H1 (cell line): ENCODE measurements around the gene RNF152. TPM values are rescaled to one million over a fixed set of nuclear protein-coding genes. Genes with fewer than 3 reads are reported as not detected.

Source experiments
- FOSL1 ChIP-seq: IDR thresholded peaks from 2 replicates; pipeline ENCODE4 v1.6.1; 2011; ENCODE audit warnings: mild to moderate bottlenecking, low read depth, low read length, moderate library complexity; ENCODE audit not compliant: insufficient read depth
- POLR2A ChIP-seq, 2 experiments: IDR thresholded peaks; 1 replicate in 1 of 2; 2 replicates in 1 of 2; pipeline ENCODE4 v1.6.1; 2011; ENCODE audit warnings: low read depth in 2 of 2, low read length in 2 of 2, mild to moderate bottlenecking in 2 of 2; ENCODE audit errors: control extremely low read depth in 1 of 2
- TAF7 ChIP-seq: optimal IDR thresholded peaks from 2 replicates; pipeline ENCODE3; 2011; ENCODE audit warnings: low read depth, mild to moderate bottlenecking, inconsistent platforms, low read length, moderate library complexity, borderline replicate concordance
- polyA plus RNA-seq, 7 experiments: library from polyadenylated mRNA; depleted of rRNA in 3 of 7; stranded (reverse) in 5 of 7; unstranded in 2 of 7; fragments of >200 nt in 5 of 7; fragments of 200-250 nt in 2 of 7; gene quantifications; 1 replicate in 5 of 7; 2 replicates in 1 of 7; 4 replicates in 1 of 7; pipeline versions ENCODE4 v1.2.1 to v1.2.3, GENCODE V29; 2011 to 2013; ENCODE audit warnings: missing spikeins in 2 of 7, mixed read lengths in 2 of 7
- total RNA-seq: library from RNA; stranded (reverse); fragmentation: NEBNext Ultra II Directional; extraction: Animal tissue kit (Norgen Biotek cat#: 25700); gene quantifications from 2 replicates; pipeline ENCODE4 v1.2.1, GENCODE V29; 2021
- TF ChIP-seq, protein P1 (sequence below), 3 experiments: IDR thresholded peaks; 1 replicate in 2 of 3; 2 replicates in 1 of 3; pipeline versions ENCODE4 v1.5.1 to v1.6.1; 2011; ENCODE audit warnings: low read length in 3 of 3, mild to moderate bottlenecking in 3 of 3, inconsistent platforms in 2 of 3, low read depth in 1 of 3, moderate library complexity in 1 of 3; ENCODE audit not compliant: insufficient read depth in 1 of 3; ENCODE audit errors: control extremely low read depth in 1 of 3
- TF ChIP-seq, protein P2 (sequence below): fragments of 300-600 bp; sonication (generic); IDR thresholded peaks from 2 replicates; pipeline ENCODE4 v1.7.1; 2012; ENCODE audit warnings: low read length, moderate library complexity, mild to moderate bottlenecking, inconsistent platforms; ENCODE audit not compliant: insufficient replicate concordance

Gene RNF152
- total and polyA plus RNA-seq, 2 of the 8 experiments (the other 6 are each of a cell fraction or from before 2014, with no cell fraction given) = 1.1 to 2.7 TPM

DNA sequence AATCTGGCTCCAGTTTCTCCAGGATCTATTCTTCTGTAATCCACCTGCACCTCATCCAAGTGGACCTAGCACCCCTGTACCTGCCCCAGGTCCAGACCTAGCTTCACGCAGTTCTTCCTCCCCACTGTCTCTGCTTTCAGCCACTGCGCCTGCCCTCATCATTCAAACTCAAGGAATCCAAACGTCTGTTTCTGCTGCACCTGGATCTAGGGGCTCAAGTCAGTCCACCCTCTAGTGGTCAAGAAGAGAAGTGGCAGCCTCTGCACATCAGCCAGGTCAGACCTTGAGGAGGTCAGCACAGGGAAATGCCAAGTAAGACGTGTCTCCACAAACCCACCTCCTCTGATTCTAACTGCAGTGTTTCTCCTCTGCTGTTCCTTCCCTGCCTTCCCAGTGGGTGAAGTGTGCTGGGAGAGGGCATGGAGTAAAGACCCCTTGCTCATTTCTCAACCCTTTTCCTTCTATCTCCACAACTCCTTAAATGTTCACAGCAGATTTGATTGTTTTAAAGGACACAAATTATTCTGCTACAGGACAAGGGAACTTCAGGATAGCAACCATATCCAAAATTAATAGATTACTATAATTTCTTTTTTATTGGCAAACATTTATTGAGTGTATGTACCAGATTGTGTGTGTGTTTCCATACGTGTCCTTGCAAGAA lies 8.6 kb upstream of the RNF152 start (continued):
- TF ChIP-seq, protein P1, sequence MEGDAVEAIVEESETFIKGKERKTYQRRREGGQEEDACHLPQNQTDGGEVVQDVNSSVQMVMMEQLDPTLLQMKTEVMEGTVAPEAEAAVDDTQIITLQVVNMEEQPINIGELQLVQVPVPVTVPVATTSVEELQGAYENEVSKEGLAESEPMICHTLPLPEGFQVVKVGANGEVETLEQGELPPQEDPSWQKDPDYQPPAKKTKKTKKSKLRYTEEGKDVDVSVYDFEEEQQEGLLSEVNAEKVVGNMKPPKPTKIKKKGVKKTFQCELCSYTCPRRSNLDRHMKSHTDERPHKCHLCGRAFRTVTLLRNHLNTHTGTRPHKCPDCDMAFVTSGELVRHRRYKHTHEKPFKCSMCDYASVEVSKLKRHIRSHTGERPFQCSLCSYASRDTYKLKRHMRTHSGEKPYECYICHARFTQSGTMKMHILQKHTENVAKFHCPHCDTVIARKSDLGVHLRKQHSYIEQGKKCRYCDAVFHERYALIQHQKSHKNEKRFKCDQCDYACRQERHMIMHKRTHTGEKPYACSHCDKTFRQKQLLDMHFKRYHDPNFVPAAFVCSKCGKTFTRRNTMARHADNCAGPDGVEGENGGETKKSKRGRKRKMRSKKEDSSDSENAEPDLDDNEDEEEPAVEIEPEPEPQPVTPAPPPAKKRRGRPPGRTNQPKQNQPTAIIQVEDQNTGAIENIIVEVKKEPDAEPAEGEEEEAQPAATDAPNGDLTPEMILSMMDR (IDR thresholded peaks at IDR 0.05; ENCODE audit: control extremely low read depth in 1 of 3, insufficient read depth in 1 of 3, low read depth in 1 of 3, low read length in 3 of 3) = peak; percentile 88 to 100 (median 90)
- TF ChIP-seq, protein P2, sequence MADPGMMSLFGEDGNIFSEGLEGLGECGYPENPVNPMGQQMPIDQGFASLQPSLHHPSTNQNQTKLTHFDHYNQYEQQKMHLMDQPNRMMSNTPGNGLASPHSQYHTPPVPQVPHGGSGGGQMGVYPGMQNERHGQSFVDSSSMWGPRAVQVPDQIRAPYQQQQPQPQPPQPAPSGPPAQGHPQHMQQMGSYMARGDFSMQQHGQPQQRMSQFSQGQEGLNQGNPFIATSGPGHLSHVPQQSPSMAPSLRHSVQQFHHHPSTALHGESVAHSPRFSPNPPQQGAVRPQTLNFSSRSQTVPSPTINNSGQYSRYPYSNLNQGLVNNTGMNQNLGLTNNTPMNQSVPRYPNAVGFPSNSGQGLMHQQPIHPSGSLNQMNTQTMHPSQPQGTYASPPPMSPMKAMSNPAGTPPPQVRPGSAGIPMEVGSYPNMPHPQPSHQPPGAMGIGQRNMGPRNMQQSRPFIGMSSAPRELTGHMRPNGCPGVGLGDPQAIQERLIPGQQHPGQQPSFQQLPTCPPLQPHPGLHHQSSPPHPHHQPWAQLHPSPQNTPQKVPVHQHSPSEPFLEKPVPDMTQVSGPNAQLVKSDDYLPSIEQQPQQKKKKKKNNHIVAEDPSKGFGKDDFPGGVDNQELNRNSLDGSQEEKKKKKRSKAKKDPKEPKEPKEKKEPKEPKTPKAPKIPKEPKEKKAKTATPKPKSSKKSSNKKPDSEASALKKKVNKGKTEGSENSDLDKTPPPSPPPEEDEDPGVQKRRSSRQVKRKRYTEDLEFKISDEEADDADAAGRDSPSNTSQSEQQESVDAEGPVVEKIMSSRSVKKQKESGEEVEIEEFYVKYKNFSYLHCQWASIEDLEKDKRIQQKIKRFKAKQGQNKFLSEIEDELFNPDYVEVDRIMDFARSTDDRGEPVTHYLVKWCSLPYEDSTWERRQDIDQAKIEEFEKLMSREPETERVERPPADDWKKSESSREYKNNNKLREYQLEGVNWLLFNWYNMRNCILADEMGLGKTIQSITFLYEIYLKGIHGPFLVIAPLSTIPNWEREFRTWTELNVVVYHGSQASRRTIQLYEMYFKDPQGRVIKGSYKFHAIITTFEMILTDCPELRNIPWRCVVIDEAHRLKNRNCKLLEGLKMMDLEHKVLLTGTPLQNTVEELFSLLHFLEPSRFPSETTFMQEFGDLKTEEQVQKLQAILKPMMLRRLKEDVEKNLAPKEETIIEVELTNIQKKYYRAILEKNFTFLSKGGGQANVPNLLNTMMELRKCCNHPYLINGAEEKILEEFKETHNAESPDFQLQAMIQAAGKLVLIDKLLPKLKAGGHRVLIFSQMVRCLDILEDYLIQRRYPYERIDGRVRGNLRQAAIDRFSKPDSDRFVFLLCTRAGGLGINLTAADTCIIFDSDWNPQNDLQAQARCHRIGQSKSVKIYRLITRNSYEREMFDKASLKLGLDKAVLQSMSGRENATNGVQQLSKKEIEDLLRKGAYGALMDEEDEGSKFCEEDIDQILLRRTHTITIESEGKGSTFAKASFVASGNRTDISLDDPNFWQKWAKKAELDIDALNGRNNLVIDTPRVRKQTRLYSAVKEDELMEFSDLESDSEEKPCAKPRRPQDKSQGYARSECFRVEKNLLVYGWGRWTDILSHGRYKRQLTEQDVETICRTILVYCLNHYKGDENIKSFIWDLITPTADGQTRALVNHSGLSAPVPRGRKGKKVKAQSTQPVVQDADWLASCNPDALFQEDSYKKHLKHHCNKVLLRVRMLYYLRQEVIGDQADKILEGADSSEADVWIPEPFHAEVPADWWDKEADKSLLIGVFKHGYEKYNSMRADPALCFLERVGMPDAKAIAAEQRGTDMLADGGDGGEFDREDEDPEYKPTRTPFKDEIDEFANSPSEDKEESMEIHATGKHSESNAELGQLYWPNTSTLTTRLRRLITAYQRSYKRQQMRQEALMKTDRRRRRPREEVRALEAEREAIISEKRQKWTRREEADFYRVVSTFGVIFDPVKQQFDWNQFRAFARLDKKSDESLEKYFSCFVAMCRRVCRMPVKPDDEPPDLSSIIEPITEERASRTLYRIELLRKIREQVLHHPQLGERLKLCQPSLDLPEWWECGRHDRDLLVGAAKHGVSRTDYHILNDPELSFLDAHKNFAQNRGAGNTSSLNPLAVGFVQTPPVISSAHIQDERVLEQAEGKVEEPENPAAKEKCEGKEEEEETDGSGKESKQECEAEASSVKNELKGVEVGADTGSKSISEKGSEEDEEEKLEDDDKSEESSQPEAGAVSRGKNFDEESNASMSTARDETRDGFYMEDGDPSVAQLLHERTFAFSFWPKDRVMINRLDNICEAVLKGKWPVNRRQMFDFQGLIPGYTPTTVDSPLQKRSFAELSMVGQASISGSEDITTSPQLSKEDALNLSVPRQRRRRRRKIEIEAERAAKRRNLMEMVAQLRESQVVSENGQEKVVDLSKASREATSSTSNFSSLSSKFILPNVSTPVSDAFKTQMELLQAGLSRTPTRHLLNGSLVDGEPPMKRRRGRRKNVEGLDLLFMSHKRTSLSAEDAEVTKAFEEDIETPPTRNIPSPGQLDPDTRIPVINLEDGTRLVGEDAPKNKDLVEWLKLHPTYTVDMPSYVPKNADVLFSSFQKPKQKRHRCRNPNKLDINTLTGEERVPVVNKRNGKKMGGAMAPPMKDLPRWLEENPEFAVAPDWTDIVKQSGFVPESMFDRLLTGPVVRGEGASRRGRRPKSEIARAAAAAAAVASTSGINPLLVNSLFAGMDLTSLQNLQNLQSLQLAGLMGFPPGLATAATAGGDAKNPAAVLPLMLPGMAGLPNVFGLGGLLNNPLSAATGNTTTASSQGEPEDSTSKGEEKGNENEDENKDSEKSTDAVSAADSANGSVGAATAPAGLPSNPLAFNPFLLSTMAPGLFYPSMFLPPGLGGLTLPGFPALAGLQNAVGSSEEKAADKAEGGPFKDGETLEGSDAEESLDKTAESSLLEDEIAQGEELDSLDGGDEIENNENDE = no peak
- TF ChIP-seq FOSL1 (no peak), POLR2A (IDR thresholded peaks at IDR 0.05; ENCODE audit: control extremely low read depth in 1 of 2, low read depth in 2 of 2, low read length in 2 of 2) (no peak), TAF7 (no peak)
